K562 (cell line): Measurements from ENCODE around the gene LNPEP. TPM values are rescaled to one million over a fixed set of nuclear protein-coding genes. Genes with fewer than 3 reads are reported as not detected.

Source experiments
- ATAC-seq: fragments of 200-7000 bp; cut with Tn5 transposase; 3 replicates; pipeline ENCODE4 v1.9.1; 2020; ENCODE audit warnings: moderate library complexity
- BruUV-seq: library from RNA; stranded (reverse); fragments of 400-500 nt; replicated peaks from 2 replicates; lab custom pipeline; 2021; lab: Mats Ljungman, UMichigan
- CTCF ChIA-PET: fragments of 300-600 bp; formaldehyde crosslinking; extraction: SDS; loops from one replicate; lab custom pipeline; 2021; ENCODE audit warnings: low intra/inter-chr PET ratio; lab: Yijun Ruan, JAX
- POLR2A ChIA-PET: fragments of 300-600, 350-650 bp; sonication (Branson Sonifier 250); formaldehyde crosslinking; extraction: SDS; loops from one replicate; lab custom pipeline; 2021; ENCODE audit warnings: antibody characterized with exemption, inconsistent platforms; lab: Yijun Ruan, JAX
- DNase-seq, 4 experiments: peaks; one replicate each; pipeline versions ENCODE4 v3.0.0 to v3.0.0-alpha.2; 2011 to 2018; ENCODE audit warnings: low spot score in 3 of 4, mixed read lengths in 3 of 4; ENCODE audit errors: extremely low read depth in 1 of 4
- FAIRE-seq: peaks from 2 replicates; lab custom pipeline; 2011; peaks lifted over from hg19 to GRCh38; lab: Jason Lieb, UNC
- H2AFZ ChIP-seq: 2 replicates; pipeline ENCODE4 v1.6.0; 2011; ENCODE audit warnings: low read depth, low read length, control low read depth, inconsistent platforms
- H3K27ac ChIP-seq: fragments of 200-600 bp; 3 replicates; pipeline ENCODE4 v1.8.0; 2011; ENCODE audit warnings: low read depth, mild to moderate bottlenecking, control low read depth, inconsistent platforms, low read length, moderate library complexity, mixed read lengths; ENCODE audit errors: extremely low read depth
- H3K27me3 ChIP-seq, 2 experiments: fragments of 300-600 bp in 1 of 2; 2 replicates in 1 of 2; 3 replicates in 1 of 2; pipeline versions ENCODE4 v1.6.0 to v1.8.0; 2011; ENCODE audit warnings: inconsistent platforms in 2 of 2, low read length in 2 of 2, mild to moderate bottlenecking in 1 of 2, mixed read lengths in 1 of 2, moderate library complexity in 1 of 2; ENCODE audit not compliant: control insufficient read depth in 2 of 2, insufficient read depth in 2 of 2
- H3K36me3 ChIP-seq: fragments of 300-600 bp; 3 replicates; pipeline ENCODE4 v1.8.0; 2011; ENCODE audit warnings: mild to moderate bottlenecking, low read length, inconsistent platforms; ENCODE audit not compliant: control insufficient read depth, insufficient read depth
- H3K4me1 ChIP-seq, 2 experiments: fragments of 200-600 bp in 1 of 2; replicated peaks in 1 of 2; 2 replicates in 1 of 2; 3 replicates in 1 of 2; pipeline versions ENCODE4 v1.5.1 to v1.8.0; 2011; ENCODE audit warnings: inconsistent platforms in 2 of 2, low read length in 2 of 2, mild to moderate bottlenecking in 1 of 2, mixed read lengths in 1 of 2, moderate library complexity in 1 of 2; ENCODE audit not compliant: control insufficient read depth in 2 of 2, insufficient read depth in 2 of 2
- H3K4me2 ChIP-seq: 2 replicates; pipeline ENCODE4 v1.6.1; 2011; ENCODE audit warnings: low read length, control low read depth, inconsistent platforms, mixed read lengths; ENCODE audit not compliant: insufficient read depth
- H3K4me3 ChIP-seq: fragments of 200-600 bp; sonication (generic), shearing (Covaris generic); 2 replicates; pipeline ENCODE4 v1.5.1; 2016; ENCODE audit warnings: control low read depth, inconsistent platforms
- H3K79me2 ChIP-seq: fragments of 200-600 bp; 3 replicates; pipeline ENCODE4 v1.8.0; 2011; ENCODE audit warnings: low read length, inconsistent platforms; ENCODE audit not compliant: control insufficient read depth, insufficient read depth
- H3K9ac ChIP-seq, 2 experiments: 2 replicates each; pipeline versions ENCODE4 v1.6.0 to v1.6.1; 2011; ENCODE audit warnings: low read depth in 2 of 2, low read length in 2 of 2, control low read depth in 1 of 2, inconsistent platforms in 1 of 2, mild to moderate bottlenecking in 1 of 2, mixed read lengths in 1 of 2; ENCODE audit not compliant: insufficient read depth in 1 of 2
- H3K9me1 ChIP-seq: one replicate; pipeline ENCODE4 v1.6.0; 2011; ENCODE audit warnings: inconsistent platforms, mild to moderate bottlenecking, low read length, moderate library complexity; ENCODE audit not compliant: control insufficient read depth, insufficient read depth
- H3K9me3 ChIP-seq: replicated peaks from 2 replicates; pipeline ENCODE4 v1.5.1; 2011; ENCODE audit warnings: low read depth, low read length, inconsistent platforms; ENCODE audit not compliant: control insufficient read depth, insufficient read depth
- H4K20me1 ChIP-seq: replicated peaks from 2 replicates; pipeline ENCODE4 v1.6.1; 2011; ENCODE audit warnings: low read length, inconsistent platforms, mixed read lengths; ENCODE audit not compliant: control insufficient read depth, insufficient read depth
- BRCA1 ChIP-seq, 2 experiments: fragments of 450-650 bp in 1 of 2; sonication (generic) in 1 of 2; formaldehyde crosslinking in 1 of 2; IDR thresholded peaks; 2 replicates each; pipeline versions ENCODE4 v1.5.0 to v1.6.1; 2017 to 2020; ENCODE audit warnings: mild to moderate bottlenecking in 1 of 2, missing genetic modification reagents in 1 of 2
- CBFB ChIP-seq: sonication (generic); formaldehyde crosslinking; IDR thresholded peaks from 2 replicates; pipeline ENCODE4 v1.4.0; 2020; ENCODE audit warnings: mild to moderate bottlenecking, missing genetic modification reagents
- CBX2 ChIP-seq: fragments of 200-600 bp; sonication (generic); IDR thresholded peaks from one replicate; pipeline ENCODE4 v1.6.1; 2012; ENCODE audit warnings: mild to moderate bottlenecking, low read length, inconsistent platforms; ENCODE audit not compliant: insufficient read depth, poor library complexity, severe bottlenecking
- CCAR2 ChIP-seq: fragments of 200-400 bp; formaldehyde crosslinking; IDR thresholded peaks from 2 replicates; pipeline ENCODE4 v1.6.1; 2017; ENCODE audit warnings: mild to moderate bottlenecking, low read depth, low read length
- ETV1 ChIP-seq: fragments of 450-650 bp; conservative IDR thresholded peaks from 2 replicates; pipeline ENCODE4 v1.6.1; 2016; ENCODE audit warnings: missing genetic modification characterization, control low read depth, low read depth, missing compliant biosample characterization
- FOXP4 ChIP-seq: sonication (generic); formaldehyde crosslinking; IDR thresholded peaks from 2 replicates; pipeline ENCODE4 v1.8.0; 2022; ENCODE audit warnings: mild to moderate bottlenecking, missing genetic modification reagents, borderline replicate concordance
- HDAC8 ChIP-seq: fragments of 450-650 bp; IDR thresholded peaks from 2 replicates; pipeline ENCODE4 v1.6.1; 2016; ENCODE audit warnings: mild to moderate bottlenecking, missing genetic modification characterization, moderate library complexity, missing compliant biosample characterization
- HNRNPK ChIP-seq: fragments of 200-400 bp; formaldehyde crosslinking; IDR thresholded peaks from one replicate; pipeline ENCODE4 v1.6.1; 2018; ENCODE audit warnings: mild to moderate bottlenecking, low read depth, low read length; ENCODE audit not compliant: poor library complexity, severe bottlenecking
- KDM4B ChIP-seq, 2 experiments: fragments of 450-650 bp in 1 of 2; sonication (generic) in 1 of 2; IDR thresholded peaks; 2 replicates each; pipeline ENCODE4 v1.6.1; 2016 to 2017; ENCODE audit warnings: borderline replicate concordance in 2 of 2, antibody characterized with exemption in 1 of 2, low read depth in 1 of 2, mild to moderate bottlenecking in 1 of 2
- PHTF2 ChIP-seq: fragments of 250-450 bp; sonication (Bioruptor Pico); IDR thresholded peaks from 2 replicates; pipeline ENCODE4 v1.5.0; 2021; ENCODE audit warnings: mild to moderate bottlenecking
- SNAPC5 ChIP-seq: fragments of 250-450 bp; sonication (Bioruptor Pico); IDR thresholded peaks from 2 replicates; pipeline ENCODE4 v1.8.0; 2021; ENCODE audit warnings: moderate library complexity, mild to moderate bottlenecking, inconsistent platforms
- TBP ChIP-seq: optimal IDR thresholded peaks from 2 replicates; pipeline ENCODE3; 2011; ENCODE audit warnings: low read depth, low read length, improper control_type of control experiment
- ZNF277 ChIP-seq: fragments of 250-450 bp; sonication (Bioruptor Pico); IDR thresholded peaks from 2 replicates; pipeline ENCODE4 v1.8.0; 2022; ENCODE audit warnings: inconsistent platforms, mild to moderate bottlenecking, moderate library complexity, borderline replicate concordance
- ZNF395 ChIP-seq: fragments of 200-800 bp; sonication (Bioruptor generic); IDR thresholded peaks from 2 replicates; pipeline ENCODE4 v1.6.1; 2017; ENCODE audit warnings: missing genetic modification characterization, missing compliant biosample characterization
- ZNF444 ChIP-seq: fragments of 250-450 bp; sonication (Bioruptor Pico); IDR thresholded peaks from 2 replicates; pipeline ENCODE4 v1.4.0; 2020; ENCODE audit warnings: mild to moderate bottlenecking, moderate library complexity
- ZNF57 ChIP-seq: fragments of 450-650 bp; formaldehyde crosslinking; IDR thresholded peaks from 2 replicates; pipeline ENCODE4 v1.4.0; 2020; ENCODE audit warnings: mild to moderate bottlenecking, moderate library complexity
- WGBS: fragments of 100-300 bp; shearing (Covaris generic); methylation state at CpG from one replicate; pipeline ENCODE4 v1.1.6; 2016; ENCODE audit warnings: low coverage, mixed read lengths; ENCODE audit not compliant: insufficient coverage; ENCODE audit errors: missing lambda C conversion rate; 5-methylcytosine and 5-hydroxymethylcytosine counted together
- in situ Hi-C: fragments of 300-500 bp; cut with MboI; formaldehyde crosslinking; loops from 4 replicates; pipeline ENCODE4 v1.15.0; 2018; ENCODE audit warnings: inconsistent platforms, mixed read lengths
- intact Hi-C: fragments of 100-400 bp; cut with micrococcal nuclease; formaldehyde crosslinking; loops from 2 replicates; pipeline ENCODE4 v1.14.2; 2022
- polyA plus RNA-seq, 8 experiments: library from polyadenylated mRNA; depleted of rRNA in 4 of 8; stranded (reverse) in 5 of 8; unstranded in 3 of 8; fragments of >200 nt; fragmentation: Nextera tagmentation in 2 of 8; fragmentation: Illumina TruSeq in 1 of 8; extraction: Ambion mirVana in 2 of 8; extraction: Trizol in 1 of 8; gene quantifications; 2 replicates each; pipeline versions ENCODE4 v1.2.1 to v1.2.3, GENCODE V29; 2011 to 2014; ENCODE audit warnings: inconsistent platforms in 1 of 8, missing spikeins in 1 of 8
- total RNA-seq, 7 experiments: library from RNA; depleted of rRNA in 6 of 7; stranded (reverse); fragments of >200 nt in 6 of 7; fragmentation: Illumina TruSeq in 2 of 7; extraction: Trizol in 2 of 7; gene quantifications; 2 replicates each; pipeline versions ENCODE4 v1.2.1 to v1.2.3, GENCODE V29; 2011 to 2021; ENCODE audit warnings: low replicate concordance in 1 of 7

The LNPEP gene
- total and polyA plus RNA-seq, 9 of the 15 experiments (the other 6 are each of a cell fraction or from before 2014, with no cell fraction given), result 2.6 to 27.9 (median 11.2) TPM

GRCh38 chr5:97049175-97049574 is 113.3 kb downstream of the LNPEP start:
- FAIRE-seq (no peak), DNase-seq (no peak), ATAC-seq (no peak)
- no peaks in the 10 kb centered on the region; a peak in 1 of 5 replicates for H3K27me3 ChIP-seq
- in situ Hi-C loops (loop anchor here (5.0 kb wide), 1 partner anchor 88 kb away; no protein-coding TSS in a partner anchor), intact Hi-C loops (loop anchor here (5.0 to 10.0 kb wide), 2 partner anchors 297 to 434 kb away; no protein-coding TSS in a partner anchor)
- H3K36me3 ChIP-seq, result no peaks in the 10 kb centered on the region
- H3K9me3 ChIP-seq, result no peaks in the 10 kb centered on the region
- no TSS peak for BruUV-seq
- H3K4me3 ChIP-seq, result no peak overlapping the region
- H2AFZ ChIP-seq, result no peak overlapping the region
- POLR2A ChIA-PET, result interaction anchor here (0.6 kb wide), 1 partner anchor 14 kb away, joined by 3 read pairs; no protein-coding TSS in a partner anchor
- H4K20me1 ChIP-seq, result no peaks in the 10 kb centered on the region
- WGBS, result 5% methylated on average over 7 of the region's 7 CpGs
- no peaks in the 10 kb centered on the region for H3K9me1 ChIP-seq
- no peak overlapping the region for H3K9ac ChIP-seq
- CTCF ChIA-PET, result no interaction called here
- no peak overlapping the region for H3K4me2 ChIP-seq
- H3K4me1 ChIP-seq, result no peaks in the 10 kb centered on the region
- no peak overlapping the region for H3K27ac ChIP-seq
- no peaks in the 10 kb centered on the region for H3K79me2 ChIP-seq
- no peak for TF ChIP-seq CCAR2
- no peak for TF ChIP-seq KDM4B (IDR thresholded peaks at IDR 0.05; ENCODE audit: borderline replicate concordance in 2 of 2, low read depth in 1 of 2)
- TF ChIP-seq BRCA1 (IDR thresholded peaks at IDR 0.05), result no peak
- TF ChIP-seq BRCA1 (CRISPR knock-in tag; IDR thresholded peaks at IDR 0.05), result no peak
- no peak for TF ChIP-seq ZNF395 (CRISPR knock-in tag)
- TF ChIP-seq CBFB (CRISPR knock-in tag), result no peak
- TF ChIP-seq FOXP4, result no peak
- no peak for TF ChIP-seq HNRNPK
- TF ChIP-seq ZNF57 (CRISPR knock-in tag), result no peak
- no peak for TF ChIP-seq ZNF444 (CRISPR knock-in tag)
- TF ChIP-seq TBP, result no peak
- TF ChIP-seq CBX2, result no peak
- no peak for TF ChIP-seq HDAC8 (tag)
- TF ChIP-seq ETV1 (tag), result no peak
- no peak for TF ChIP-seq SNAPC5 (CRISPR knock-in tag)
- no peak for TF ChIP-seq ZNF277
- TF ChIP-seq PHTF2, result no peak
